HEK293T (cell line): ENCODE data around the gene OS9.
"Not testable (repeated sequence)": the region's sequence is repeated elsewhere in the genome, so short reads cannot be mapped to it uniquely, and the experiment has no call there.

Source experiments
- CTCF ChIA-PET: fragments of 350-600 bp; formaldehyde crosslinking; extraction: SDS; loops from one replicate; lab custom pipeline; 2021; ENCODE audit warnings: antibody characterized with exemption, inconsistent platforms; lab: Yijun Ruan, JAX
- POLR2A ChIA-PET: fragments of 350-600 bp; formaldehyde crosslinking; extraction: SDS; loops from one replicate; lab custom pipeline; 2020; ENCODE audit warnings: antibody characterized with exemption, inconsistent platforms; lab: Yijun Ruan, JAX
- DNase-seq: peaks from one replicate; pipeline ENCODE4 v3.0.0; 2012; ENCODE audit warnings: mixed read lengths; ENCODE audit errors: extremely low spot score
- ARNT ChIP-seq: fragments of 450-650 bp; IDR thresholded peaks from 2 replicates; pipeline ENCODE4 v1.6.1; 2017; ENCODE audit warnings: mild to moderate bottlenecking
- BHLHE40 ChIP-seq: fragments of 450-650 bp; IDR thresholded peaks from 2 replicates; pipeline ENCODE4 v1.6.1; 2016; ENCODE audit warnings: mild to moderate bottlenecking, moderate library complexity, borderline replicate concordance
- CTBP1 ChIP-seq: fragments of 450-650 bp; IDR thresholded peaks from 2 replicates; pipeline ENCODE4 v1.6.1; 2016; ENCODE audit warnings: borderline replicate concordance
- ELF4 ChIP-seq: fragments of 450-650 bp; IDR thresholded peaks from 2 replicates; pipeline ENCODE4 v1.6.1; 2017; ENCODE audit warnings: antibody characterized with exemption
- FOXA1 ChIP-seq: fragments of 450-650 bp; IDR thresholded peaks from 2 replicates; pipeline ENCODE4 v1.6.1; 2016; ENCODE audit warnings: mild to moderate bottlenecking
- FOXK2 ChIP-seq: fragments of 450-650 bp; IDR thresholded peaks from 2 replicates; pipeline ENCODE4 v1.6.1; 2016; ENCODE audit warnings: mild to moderate bottlenecking
- FOXM1 ChIP-seq: fragments of 450-650 bp; IDR thresholded peaks from 2 replicates; pipeline ENCODE4 v1.6.1; 2017; ENCODE audit warnings: mild to moderate bottlenecking, borderline replicate concordance
- HDGF ChIP-seq: fragments of 450-650 bp; IDR thresholded peaks from 2 replicates; pipeline ENCODE4 v1.6.1; 2017; ENCODE audit warnings: antibody characterized with exemption, borderline replicate concordance
- L3MBTL2 ChIP-seq: fragments of 450-650 bp; conservative IDR thresholded peaks from 2 replicates; pipeline ENCODE4 v1.6.1; 2016; ENCODE audit warnings: mild to moderate bottlenecking
- LEF1 ChIP-seq: fragments of 450-650 bp; IDR thresholded peaks from 2 replicates; pipeline ENCODE4 v1.6.1; 2017; ENCODE audit warnings: mild to moderate bottlenecking, borderline replicate concordance
- NFRKB ChIP-seq: fragments of 450-650 bp; IDR thresholded peaks from 2 replicates; pipeline ENCODE4 v1.6.1; 2016; ENCODE audit warnings: mild to moderate bottlenecking, moderate library complexity
- SP1 ChIP-seq: fragments of 450-650 bp; IDR thresholded peaks from 2 replicates; pipeline ENCODE4 v1.6.1; 2017
- SUZ12 ChIP-seq: fragments of 450-650 bp; IDR thresholded peaks from 2 replicates; pipeline ENCODE4 v1.6.1; 2016; ENCODE audit warnings: mild to moderate bottlenecking
- TARDBP ChIP-seq: fragments of 450-650 bp; IDR thresholded peaks from 2 replicates; pipeline ENCODE4 v1.6.1; 2016
- ZNF384 ChIP-seq: fragments of 450-650 bp; IDR thresholded peaks from 2 replicates; pipeline ENCODE4 v1.6.1; 2016
- TF ChIP-seq, protein P1 (sequence below): fragments of 450-650 bp; IDR thresholded peaks from 2 replicates; pipeline ENCODE4 v1.6.1; 2016

Gene OS9, protein sequence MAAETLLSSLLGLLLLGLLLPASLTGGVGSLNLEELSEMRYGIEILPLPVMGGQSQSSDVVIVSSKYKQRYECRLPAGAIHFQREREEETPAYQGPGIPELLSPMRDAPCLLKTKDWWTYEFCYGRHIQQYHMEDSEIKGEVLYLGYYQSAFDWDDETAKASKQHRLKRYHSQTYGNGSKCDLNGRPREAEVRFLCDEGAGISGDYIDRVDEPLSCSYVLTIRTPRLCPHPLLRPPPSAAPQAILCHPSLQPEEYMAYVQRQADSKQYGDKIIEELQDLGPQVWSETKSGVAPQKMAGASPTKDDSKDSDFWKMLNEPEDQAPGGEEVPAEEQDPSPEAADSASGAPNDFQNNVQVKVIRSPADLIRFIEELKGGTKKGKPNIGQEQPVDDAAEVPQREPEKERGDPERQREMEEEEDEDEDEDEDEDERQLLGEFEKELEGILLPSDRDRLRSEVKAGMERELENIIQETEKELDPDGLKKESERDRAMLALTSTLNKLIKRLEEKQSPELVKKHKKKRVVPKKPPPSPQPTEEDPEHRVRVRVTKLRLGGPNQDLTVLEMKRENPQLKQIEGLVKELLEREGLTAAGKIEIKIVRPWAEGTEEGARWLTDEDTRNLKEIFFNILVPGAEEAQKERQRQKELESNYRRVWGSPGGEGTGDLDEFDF

DNA sequence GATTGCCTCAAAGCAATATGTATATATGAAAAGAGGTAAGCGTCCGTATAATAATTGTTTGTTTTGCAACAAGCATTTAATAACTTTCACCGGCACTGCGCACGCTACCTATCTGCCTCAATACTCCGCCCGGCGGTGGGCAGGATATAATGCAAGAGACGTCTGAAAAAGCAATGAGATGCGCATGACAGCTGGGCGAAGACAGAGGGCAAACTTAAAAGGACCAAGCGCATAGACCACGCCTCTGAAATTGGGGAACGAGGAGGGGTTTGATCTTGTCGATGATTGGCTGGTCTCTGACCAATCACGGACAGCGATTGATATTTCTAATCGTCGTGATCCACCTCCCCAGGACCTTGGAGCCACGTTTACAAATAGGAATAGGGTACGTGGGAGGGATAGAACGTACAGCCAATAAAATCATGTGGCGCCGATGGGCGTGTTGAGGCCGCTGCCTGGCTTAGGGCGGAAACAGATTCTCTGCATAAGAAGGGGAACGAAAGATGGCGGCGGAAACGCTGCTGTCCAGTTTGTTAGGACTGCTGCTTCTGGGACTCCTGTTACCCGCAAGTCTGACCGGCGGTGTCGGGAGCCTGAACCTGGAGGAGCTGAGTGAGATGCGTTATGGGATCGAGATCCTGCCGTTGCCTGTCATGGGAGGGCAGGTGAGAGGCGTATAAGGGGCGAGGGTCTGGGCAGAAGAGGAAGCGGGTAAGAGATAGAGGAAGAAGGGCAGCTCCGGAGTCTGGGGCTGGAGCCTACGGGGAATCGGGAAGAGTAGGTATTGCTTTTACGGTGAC, at the start of gene OS9:
Gene OS9 (plus strand): TSS at position 474 of the 800 bp plus-strand sequence. CDS start 30 bp downstream, at position 504.
- ChIA-PET CTCF (interaction anchor here (1.2 to 1.5 kb wide), 3 partner anchors 11 to 49 kb away, joined by 3 to 5 read pairs (median 4); no protein-coding TSS in a partner anchor), POLR2A (interaction anchor here (0.8 to 1.6 kb wide), 6 partner anchors 11 to 111 kb away, joined by 3 to 4 read pairs (median 4); partner anchors contain the start of gene ARHGEF25)
- DNase-seq, result peak; percentile 96
- no peak for TF ChIP-seq SP1
- no peak; the same call in 1 of the 2 replicates for TF ChIP-seq L3MBTL2
- TF ChIP-seq BHLHE40, result no peak
- TF ChIP-seq CTBP1, result no peak
- no peak for TF ChIP-seq HDGF
- peak; percentile 65; the same call in 1 of the 2 replicates for TF ChIP-seq ELF4
- no peak for TF ChIP-seq FOXA1
- TF ChIP-seq TARDBP, result no peak
- no peak for TF ChIP-seq FOXK2
- TF ChIP-seq, protein P1, sequence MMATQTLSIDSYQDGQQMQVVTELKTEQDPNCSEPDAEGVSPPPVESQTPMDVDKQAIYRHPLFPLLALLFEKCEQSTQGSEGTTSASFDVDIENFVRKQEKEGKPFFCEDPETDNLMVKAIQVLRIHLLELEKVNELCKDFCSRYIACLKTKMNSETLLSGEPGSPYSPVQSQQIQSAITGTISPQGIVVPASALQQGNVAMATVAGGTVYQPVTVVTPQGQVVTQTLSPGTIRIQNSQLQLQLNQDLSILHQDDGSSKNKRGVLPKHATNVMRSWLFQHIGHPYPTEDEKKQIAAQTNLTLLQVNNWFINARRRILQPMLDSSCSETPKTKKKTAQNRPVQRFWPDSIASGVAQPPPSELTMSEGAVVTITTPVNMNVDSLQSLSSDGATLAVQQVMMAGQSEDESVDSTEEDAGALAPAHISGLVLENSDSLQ, result peak; percentile 98
- no peak for TF ChIP-seq ZNF384
- 0 out of 2 replicates have a peak, but pooled peaks have one; percentile 26 for TF ChIP-seq NFRKB
- TF ChIP-seq LEF1, result no peak
- no peak for TF ChIP-seq SUZ12
- no peak for TF ChIP-seq FOXM1
- TF ChIP-seq ARNT, result no peak

DNA sequence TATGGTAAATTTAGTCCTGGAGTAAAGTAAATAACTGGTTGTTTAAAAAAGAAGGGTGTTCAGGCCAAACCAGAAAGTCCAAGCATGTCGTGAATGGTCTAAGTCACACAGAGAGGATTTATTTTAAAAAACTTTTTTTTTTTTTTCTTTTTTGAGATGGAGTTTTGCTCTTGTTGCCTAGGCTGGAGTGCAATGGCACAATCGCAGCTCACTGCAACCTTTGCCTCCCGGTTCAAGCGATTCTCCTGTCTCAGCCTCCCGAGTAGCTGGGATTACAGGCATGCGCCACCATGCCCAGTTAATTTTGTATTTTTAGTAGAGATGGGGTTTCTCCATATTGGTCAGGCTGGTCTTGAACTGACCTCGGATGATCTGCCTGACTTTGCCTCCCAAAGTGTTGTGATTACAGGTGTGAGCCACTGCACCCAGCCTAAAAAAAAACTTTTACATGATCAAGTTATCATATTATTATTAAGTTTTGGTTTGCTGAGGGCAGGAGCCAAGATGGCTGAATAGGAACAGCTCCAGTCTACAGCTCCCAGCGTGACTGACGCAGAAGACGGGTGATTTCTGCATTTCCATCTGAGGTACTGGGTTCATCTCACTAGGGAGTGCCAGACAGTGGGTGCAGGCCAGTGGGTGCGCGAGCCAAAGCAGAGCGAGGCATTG, 47.8 kb upstream of the OS9 start:
- CTCF ChIA-PET, POLR2A ChIA-PET, DNase-seq: not testable (repeated sequence)
- peak; percentile 43; the same call in 1 of the 2 replicates for TF ChIP-seq ZNF384

DNA sequence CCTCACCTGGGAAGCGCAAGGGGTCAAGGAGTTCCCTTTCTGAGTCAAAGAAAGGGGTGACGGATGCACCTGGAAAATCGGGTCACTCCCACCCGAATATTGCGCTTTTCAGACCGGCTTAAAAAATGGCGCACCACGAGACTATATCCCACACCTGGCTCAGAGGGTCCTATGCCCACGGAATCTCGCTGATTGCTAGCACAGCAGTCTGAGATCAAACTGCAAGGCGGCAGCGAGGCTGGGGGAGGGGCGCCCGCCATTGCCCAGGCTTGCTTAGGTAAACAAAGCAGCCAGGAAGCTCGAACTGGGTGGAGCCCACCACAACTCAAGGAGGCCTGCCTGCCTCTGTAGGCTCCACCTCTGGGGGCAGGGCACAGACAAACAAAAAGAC, 47.3 kb upstream of the OS9 start:
- CTCF ChIA-PET, DNase-seq, POLR2A ChIA-PET: not testable (repeated sequence)

DNA sequence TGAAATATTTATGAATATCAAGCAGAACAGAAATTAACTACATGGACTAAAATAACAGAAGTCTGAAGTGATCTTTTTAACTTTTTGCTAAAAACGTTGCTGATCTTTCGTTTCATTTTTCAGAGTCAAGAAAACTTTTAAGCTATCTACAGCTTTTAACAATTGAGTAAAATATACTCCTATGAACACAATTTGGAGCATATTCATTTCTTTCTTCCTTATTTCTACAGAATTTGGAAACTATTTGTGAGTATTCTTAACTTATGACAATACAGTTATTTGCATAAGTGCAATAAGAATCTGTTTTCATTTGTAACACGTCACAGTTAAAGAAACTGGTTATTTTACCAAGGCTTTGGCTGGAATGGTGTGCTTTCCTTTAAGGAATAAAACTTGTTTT, 39.9 kb upstream of the OS9 start:
- POLR2A ChIA-PET, result no interaction called here
- TF ChIP-seq SUZ12 (no peak), FOXK2 (no peak), L3MBTL2 (no peak), FOXA1 (no peak), BHLHE40 (no peak), ZNF384 (no peak), NFRKB (no peak), TARDBP (no peak), ELF4 (no peak), LEF1 (no peak), ARNT (no peak), CTBP1 (no peak), HDGF (no peak)
- TF ChIP-seq, protein P1, result no peak
- CTCF ChIA-PET, result no interaction called here
- no peak for DNase-seq

DNA sequence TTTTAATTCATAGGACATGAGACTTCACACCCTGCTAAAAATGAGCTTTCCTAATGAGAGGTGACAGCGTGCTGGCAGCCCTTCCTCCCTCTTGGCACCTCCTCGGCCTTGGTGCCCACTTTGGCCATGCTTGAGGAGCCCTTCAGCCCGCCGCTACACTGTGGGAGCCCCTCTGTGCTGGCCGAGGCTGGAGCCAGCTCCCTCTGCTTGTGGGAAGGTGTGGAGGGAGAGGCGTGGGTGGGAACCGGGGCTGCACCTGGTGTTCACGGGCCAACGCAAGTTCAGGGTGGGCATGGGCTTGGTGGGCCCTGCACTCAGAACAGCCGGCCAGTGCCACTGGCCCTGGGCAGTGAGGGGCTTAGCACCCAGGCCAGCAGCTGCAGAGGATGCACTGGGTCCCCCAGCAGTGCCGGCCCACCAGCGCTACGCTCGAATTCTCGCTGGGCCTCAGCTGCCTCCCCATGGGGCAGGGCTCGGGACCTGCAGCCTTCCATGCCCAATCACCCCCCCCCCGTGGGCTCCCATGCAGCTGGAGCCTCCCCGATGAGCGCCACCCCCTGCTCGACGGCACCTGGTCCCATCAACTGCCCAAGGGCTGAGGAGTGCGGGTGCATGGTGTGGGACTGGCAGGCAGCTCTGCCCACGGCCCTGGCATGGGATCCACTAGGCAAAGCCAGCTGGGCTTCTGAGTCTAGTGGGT, 38.2 kb upstream of the OS9 start:
- no peak for DNase-seq
- CTCF ChIA-PET, result no interaction called here
- TF ChIP-seq HDGF (no peak), SUZ12 (no peak), ELF4 (no peak), TARDBP (no peak), SP1 (no peak), LEF1 (no peak), BHLHE40 (no peak), FOXA1 (no peak), L3MBTL2 (no peak), NFRKB (no peak), ARNT (no peak), FOXM1 (no peak), ZNF384 (no peak)
- POLR2A ChIA-PET, result no interaction called here

DNA sequence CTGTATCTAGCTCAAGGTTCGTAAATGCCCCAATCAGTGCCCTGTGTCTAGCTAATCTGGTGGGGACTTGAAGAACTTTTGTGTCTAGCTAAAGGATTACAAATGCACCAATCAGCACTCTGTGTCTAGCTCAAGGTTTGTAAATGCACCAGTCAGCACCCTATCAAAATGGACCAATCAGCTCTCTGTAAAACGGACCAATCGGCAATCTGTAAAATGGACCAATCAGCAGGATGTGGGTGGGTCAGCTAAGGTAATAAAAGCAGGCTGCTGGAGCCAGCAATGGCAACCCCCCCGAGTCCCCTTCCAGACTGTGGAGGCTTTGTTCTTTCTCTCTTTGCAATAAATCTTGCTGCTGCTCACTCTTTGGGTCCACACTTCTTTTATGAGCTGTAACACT, 37.5 kb upstream of the OS9 start:
- DNase-seq, POLR2A ChIA-PET, CTCF ChIA-PET: not testable (repeated sequence)
